ENCODE data around the gene TNNT3.

Gene TNNT3

DNA sequence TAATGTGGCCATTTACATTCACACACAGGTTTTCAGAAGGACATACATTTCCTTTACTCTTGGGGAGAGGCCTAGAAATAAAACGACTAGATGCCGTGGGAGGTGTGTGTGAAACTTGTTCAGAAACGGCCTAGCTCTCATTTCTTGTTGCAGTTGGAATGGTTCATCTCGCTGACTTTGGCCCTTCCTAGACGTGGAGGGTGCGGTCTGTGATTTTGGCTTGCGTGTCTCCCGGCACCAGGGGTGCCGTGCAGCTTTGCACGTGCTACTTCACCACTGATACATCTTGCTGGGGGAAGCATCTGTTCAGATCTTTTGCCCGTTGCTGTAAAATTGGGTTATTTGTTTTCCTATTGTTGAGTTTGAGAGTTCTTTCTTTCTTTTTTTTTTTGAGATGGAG lies 24.7 kb upstream of the TNNT3 start:
- DNase-seq (ENCODE audit: low spot score) = no peak

DNA sequence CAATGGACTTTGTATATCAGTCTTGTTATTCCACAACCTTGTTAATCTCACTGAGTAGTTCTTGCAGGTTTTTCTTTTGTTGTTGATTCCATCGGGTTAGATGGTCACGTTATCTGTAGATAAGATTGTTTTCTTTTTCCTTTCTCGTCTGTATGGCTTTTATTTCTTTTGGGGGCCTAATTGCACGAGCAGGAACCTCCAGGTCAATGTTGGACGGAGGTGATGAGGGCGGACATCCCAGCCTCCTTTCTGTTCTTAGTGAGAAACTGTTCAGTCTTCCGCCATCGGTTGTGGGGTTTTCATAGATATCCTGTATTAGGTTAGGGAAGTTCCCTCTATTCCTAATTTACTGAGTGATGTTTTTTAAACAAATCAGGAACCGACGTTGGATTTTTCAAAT lies 23.0 kb upstream of the TNNT3 start:
- no peak for DNase-seq (ENCODE audit: low spot score)

DNA sequence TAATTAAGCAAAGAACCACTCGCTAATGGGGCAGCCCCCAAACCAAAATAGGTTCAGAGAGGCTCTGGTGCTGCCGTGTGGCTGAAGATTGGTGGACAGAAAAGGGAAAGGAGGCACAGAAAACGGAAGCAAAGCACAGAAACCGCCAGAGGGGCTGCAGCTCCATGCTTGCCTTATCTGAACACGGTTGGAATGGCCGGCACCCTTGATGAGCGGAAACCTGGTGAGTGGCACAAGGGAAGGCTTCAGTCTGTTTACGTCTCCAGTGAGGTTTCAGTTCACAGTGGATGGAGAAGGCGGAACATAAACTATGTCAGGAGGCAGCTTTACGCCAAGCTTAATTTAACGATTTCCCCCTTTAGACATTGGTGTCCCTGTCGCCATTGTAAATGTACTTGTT lies 22.6 kb upstream of the TNNT3 start:
- DNase-seq (ENCODE audit: low spot score) = no peak

DNA sequence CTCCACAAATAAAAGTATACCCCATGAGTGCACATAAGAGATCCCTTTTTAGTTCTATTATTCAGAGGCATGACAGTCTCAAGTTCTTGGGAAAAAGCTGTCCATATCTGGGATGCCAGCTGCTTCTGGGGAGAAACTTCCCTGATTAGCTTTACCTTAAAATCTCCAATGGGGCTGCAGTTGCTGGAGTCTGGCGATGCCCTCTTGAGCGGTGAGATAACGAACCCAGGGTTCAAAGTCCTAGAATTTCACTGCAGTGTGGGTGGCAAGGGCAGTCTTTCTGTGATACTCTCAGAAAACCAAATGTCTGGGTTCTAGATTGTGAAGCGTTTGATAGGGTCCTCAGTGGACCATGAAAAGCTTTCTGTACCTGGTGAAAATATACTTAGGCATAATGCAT lies 20.4 kb upstream of the TNNT3 start:
- DNase-seq (ENCODE audit: low spot score) = no peak

DNA sequence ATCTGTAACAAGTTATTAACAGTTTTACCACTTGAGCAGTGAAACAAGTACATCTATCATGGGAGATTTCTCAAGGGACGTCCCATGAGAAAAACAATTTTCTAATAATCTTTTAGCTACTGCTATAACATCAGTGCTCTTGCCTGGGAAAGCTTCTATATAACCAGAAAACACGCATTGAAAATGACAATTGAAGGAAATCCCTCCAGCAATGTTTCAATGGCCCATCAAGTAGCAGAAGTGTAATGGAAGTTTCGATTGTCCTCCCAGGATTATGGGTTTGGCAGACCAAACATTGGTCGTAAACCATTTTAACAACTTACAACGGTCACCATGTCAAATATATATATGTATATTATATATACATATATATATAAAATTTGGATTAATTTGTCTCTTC lies 19.8 kb upstream of the TNNT3 start:
- no peak for DNase-seq (ENCODE audit: low spot score)

DNA sequence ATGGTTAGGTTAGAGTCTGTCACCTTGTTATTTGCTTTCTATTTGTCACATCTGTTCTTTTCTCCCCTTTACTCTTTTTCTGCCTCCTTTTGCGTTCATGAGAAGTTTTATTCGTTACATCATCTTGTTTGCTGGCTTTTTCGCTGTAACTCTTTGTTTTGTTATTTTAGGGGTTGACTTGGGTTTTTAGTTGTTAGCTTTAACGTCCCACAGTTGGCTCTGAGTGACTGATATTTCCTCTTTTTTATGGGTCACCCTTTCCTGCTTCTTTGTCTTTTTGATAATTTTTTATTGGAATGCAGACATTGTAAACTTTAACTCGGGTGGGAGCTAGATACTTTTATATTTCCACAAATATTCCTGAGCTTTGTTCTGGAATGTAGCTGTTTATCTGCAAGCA lies 13.3 kb upstream of the TNNT3 start:
- DNase-seq (ENCODE audit: low spot score) = no peak

DNA sequence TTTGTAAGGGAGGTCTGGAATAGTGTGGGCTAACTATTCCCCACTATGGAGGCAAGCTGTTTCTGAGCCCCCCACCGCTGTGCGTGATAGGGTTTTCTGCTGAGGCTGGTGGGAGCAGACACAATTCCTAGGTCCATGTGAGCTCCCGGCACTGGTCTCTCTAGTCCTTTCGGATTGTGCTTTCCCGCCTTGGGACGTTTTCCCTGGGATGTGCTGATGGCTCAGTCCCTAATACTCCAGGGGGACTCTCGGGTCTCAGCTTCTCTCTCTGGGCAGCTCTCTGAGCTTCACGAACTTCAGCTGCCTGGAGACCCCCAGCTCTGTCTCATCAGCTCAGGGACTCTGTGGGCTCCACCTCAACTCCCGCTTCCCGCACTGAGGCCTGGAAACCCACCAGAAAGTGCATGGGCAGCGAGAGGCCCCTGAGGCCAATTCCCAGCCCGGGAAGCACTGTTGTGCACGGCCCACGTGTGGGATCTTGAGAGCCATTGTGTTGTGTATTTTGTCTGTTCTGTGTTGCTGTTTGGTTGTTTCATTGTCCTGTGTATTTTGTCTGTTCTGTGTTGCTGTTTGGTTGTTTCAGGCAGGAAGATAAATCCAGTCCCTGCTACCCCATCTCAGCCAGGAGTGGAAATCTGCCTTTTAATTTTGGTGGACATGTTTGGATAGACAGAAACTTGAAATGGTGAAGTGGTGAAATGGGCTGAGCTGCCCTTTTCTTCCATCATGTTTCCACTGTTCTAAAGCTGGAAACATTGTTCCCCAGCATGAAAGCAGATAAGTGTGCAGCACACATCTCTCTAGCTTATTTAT lies 12.7 kb upstream of the TNNT3 start:
- DNase-seq (ENCODE audit: low spot score) = no peak

DNA sequence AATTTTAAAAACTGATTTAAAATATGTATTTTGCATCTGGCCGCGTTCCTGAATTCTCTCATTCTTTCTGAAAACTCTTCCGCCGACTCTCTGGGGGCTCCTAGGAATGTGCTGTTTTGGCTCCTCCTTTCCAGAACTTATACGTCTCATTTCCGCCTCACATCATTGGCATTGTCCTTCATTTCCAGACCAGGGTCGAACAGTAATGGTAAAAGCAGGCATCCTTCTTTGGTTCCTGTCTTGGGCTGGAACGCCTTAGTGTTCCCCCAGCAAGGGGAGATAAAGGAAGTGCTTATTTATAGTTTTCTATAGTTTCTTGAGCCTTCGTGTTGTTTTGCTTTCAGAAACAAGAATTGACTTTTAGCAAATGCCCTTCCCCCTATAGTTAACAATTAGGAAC lies 10.9 kb upstream of the TNNT3 start:
- DNase-seq (ENCODE audit: low spot score) = no peak

DNA sequence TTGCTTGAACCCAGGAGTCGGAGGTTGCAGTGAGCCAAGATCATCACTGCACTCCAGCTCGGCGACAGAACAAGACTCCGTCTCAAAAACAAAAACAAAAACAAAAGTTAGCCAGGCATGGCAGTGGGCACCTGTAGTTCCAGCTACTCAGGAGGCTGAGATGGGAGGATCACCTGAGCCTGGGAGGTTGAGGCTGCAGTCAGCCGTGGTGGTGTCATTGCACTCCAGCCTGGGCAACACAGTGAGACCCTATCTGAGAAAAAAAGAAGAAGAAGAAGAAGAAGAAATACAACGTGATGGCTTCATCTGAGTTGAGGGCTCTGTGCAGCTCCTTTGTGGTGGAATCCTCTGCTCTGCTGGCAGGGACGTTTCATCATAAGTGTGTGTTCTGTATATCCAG lies 10.0 kb upstream of the TNNT3 start:
- DNase-seq (ENCODE audit: low spot score) = no peak

DNA sequence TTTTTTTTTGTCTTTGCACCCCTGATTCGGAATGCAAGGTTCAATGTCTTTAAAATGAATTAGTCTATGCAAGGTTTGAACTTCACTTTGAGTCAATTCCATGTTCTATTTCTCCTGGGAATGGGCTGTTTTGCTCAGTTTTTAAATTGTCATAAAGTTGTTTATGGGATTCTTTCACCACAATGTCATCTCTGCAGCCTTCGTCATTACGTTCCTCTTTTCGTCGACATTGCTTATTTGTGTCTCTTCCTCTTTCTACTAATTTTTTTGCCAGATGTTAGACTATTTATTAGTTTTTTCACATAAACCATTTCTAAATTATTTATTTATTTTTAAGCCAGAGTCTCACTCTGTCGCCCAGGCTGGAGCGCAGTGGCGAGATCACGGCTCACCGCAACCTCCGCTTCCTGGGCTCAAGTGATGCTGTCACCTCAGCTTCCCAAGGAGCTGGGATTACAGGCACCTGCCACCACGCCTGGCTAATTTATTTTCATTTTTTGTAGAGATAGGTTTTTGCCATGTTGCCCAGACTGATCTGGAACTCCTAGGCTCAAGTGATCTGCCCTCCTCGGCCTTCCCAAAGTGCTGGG lies 7.1 kb upstream of the TNNT3 start:
- no peak for DNase-seq (ENCODE audit: low spot score)

DNA sequence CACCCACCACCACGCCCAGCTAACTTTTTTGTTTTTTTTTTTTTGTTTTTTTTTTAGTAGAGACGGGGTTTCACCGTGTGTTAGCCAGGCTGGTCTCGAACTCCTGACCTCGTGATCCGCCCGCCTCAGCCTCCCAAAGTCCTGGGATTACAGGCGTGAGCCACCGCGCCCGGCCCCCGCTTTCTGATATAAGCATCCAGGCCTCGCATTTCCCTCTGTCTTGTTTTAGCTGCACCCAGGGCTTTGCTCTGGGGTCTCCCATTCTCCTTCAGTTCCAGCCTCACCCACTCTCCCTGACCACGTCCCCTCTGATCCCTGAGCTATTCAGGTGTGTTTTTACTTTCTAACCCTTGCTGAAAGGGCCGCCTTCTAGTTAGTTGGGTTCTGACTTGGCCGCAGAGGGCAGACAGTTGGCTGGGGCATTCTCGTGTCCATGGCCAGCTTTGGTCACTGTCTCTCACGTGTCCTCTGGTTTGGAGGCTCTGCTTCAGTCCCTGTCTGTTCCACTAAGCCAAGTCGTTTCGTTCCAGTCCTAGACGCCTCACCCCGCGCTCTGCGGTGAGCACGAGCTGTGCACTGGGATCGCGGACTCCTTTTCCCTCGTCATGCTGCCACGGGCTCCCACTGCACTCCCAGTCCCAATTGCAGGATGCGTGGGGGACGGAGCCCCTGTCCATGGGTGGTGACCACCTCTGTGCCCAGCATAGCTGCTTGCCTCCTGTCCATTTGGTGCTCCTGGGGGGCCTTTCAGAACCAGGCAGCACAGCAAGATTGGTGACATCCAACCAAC lies 6.0 kb upstream of the TNNT3 start:
- no peak for DNase-seq (ENCODE audit: low spot score)

DNA sequence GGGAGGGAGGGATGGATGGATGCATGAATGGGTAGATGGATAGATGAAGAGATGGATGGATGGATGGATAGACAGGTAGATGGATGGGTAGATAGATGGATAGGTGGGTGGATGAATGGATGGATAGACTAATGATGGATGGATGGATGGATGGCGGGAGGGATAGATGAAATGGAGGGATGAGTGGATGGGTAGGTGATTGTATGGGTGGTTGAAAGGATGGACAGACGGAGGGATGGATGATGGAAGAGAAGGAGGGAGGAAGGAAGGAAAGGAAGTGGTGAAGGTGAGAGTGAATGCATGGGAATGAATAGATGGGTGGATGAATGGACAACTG lies 3.7 kb upstream of the TNNT3 start:
- DNase-seq (ENCODE audit: low spot score) = no peak

DNA sequence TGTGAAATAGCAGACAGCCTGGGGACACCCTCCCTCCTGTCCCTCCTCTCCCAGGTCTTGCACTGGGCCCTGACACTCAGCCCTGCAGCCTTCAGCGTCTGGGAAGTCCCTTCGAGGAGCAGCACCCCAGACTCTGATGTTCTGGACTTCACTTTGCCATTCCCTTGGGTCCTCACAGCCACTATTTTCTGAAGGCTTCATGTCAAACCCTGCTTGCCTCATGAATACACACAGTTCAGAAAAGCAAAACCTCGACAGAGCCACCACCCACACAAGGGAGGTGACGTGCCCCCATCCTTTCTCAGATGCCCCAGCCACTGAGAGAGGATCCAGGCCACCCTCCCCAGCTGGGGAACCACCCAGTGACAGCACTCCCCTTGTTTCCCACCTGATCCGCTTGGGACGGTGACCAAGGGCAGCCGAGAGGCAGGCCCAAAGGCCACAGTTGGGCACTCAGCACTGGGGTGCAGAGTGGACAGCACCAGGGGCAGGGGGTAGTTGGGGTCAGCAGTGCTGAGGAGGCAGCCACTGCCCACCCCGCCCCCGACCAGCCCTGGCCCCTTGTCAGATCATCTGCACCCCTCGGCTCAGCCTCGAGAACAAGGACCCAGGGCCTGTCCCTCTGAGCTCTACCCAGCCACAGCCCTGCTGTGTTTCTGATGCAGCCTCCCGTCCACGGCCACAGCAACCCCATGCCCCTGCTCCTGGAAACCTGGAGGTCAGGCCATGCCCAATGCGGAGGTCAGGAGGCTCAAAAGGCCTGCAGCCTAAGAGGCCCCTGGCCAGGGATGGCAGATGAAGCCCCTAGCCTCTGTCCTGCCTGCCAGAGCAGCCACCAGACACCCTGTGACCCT lies 3.1 kb upstream of the TNNT3 start:
- no peak for DNase-seq (ENCODE audit: low spot score)

DNA sequence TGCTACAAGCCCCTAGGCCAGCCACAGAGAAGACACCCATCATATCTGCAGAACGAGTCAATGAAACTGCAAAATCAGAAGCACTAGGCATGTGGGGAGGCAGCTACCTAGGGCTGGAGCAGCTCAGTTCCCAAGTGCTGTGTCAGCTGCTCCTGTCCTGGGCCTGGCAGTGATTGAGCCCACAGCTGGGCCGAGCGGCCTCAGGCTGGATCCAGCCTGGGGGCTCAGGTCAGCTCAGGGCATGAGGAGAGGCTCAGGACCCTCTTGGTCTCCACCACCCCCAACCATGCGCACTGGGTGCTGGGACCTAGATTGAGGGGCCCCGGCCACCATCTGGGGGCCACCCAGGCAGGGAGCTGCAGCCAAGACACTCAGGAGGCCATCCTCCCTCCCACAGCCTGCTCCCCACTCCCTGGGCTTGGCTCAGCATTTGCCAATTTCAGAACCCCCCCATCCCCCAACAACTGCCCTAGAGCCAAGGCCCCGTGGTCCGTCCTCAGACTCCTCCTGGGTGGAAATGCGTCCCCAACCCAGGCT lies 2.4 kb upstream of the TNNT3 start:
- DNase-seq (ENCODE audit: low spot score) = no peak

DNA sequence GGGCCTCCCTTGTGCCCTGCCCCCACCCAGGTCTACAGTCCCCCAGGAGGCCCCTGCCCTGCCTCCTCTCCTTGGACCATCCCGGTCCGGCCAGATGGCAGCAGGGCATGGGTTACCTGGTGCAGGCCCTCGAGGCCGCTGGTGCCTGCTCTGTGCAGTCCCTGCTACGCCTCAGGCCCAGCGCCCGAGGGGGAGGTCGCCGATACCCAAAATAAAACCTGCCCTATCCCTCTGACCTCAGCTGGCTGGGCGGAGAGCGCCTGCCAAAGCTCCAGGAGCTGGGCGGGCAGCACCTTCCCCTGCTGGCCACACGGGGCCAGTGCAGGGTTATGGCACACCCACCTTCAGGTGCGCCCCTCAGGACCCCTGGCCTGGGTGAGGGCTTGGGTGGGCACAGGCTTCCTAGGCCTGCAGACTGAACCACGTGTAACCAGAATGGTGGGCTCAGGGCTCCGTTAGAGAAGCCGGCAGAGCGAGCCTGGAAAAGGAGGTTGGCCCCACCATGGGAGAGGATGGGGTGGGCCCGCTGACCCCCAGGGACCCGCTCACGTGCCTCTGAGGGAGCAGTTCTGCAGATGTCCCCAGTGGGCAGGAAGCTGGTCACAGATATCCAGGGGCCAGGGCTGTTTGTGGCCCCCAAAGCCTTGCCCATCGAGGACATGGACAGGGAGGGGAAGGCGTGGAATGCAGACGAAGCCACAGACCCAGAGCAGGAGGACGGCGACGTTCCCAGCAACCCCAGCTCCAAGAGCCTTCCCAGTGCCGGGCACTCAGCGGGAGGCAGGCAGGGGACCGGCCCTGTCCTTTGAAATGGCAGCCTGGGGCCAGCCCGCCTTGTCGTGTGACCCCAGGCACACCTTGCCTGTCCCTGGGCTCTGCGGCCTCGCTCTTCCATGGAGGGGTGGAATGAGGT lies 1.7 kb upstream of the TNNT3 start:
- DNase-seq (ENCODE audit: low spot score) = no peak

DNA sequence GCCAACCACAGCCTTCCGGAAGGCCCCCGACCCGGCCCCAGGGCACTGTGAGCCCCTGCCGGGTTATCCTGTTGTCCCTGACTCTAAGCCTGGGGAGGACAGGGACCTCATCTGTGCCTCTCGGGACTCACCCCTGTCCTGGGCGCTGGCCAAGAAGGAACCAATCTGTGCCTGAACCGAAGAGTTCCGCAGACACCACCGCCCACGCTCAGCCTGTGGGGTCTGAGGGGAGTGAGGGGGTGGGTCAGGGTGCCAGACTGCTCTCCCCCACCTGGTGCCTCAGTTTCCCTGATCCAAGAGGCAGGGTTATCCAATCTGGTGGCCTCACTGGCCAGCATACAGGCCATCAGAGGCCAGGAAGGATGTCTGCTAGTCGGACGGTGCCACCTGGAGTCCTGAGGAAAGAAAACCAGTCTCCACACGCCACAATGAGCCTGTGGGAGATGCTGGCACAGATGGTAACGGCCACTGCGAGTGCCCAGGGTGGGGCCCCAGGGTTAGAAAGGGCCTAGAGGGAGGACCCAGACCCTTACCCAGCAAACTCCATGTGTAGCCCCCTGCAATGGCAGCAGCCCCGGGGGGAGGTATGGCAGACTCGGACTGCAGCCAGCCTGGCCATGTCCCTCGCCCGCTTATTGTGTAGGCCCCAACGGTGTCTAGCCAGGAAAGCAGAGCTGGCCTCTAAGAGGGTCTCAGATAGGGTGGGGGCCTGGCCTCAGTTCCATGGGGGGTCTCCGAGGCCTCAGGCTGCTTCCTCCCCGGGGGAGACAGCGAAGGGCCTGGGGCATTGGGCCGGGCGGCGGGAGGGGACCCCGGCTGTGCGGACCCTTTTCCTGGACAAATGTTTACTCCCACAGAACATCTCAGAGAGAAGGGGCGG lies 827 bp upstream of the TNNT3 start:
- no peak for DNase-seq (ENCODE audit: low spot score)

DNA sequence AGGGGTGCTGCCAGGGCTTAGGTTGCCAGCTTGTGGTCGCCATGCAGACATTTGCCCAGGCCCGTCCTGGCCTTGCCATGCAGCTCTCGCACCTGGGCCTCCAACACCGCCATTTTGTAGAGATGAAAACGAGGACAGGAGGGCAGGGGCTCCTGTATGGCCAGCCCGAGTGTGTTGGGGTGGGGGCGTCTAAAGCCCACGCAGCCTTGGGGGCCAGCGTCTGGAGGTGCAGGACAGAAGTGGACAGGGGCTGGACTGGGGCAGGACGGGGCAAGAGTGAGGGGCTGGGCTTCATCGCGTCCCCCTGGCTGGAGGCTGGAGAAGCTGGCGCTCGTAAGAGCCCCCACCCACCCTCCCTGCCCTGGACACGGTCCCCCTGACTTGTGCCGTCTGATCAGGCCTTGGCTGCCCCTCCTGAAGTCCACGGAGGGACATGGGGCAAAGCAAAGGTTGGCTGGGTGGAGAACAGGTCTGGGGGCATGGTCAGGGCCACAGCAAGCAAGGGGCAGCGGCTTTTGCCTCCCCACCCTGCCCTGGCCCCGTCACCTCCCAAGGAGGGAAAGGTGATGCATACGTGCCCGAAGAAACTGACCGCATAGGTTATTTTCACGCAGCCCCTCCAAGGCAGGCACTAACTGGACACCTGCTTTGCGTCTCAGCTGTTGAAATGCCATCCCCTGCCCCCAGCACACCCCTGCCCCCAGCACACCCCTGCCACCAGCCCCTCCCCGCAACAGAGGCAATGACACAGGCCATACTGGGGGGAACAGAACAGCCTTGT lies 815 bp downstream of the TNNT3 start:
- no peak for DNase-seq (ENCODE audit: low spot score)

DNA sequence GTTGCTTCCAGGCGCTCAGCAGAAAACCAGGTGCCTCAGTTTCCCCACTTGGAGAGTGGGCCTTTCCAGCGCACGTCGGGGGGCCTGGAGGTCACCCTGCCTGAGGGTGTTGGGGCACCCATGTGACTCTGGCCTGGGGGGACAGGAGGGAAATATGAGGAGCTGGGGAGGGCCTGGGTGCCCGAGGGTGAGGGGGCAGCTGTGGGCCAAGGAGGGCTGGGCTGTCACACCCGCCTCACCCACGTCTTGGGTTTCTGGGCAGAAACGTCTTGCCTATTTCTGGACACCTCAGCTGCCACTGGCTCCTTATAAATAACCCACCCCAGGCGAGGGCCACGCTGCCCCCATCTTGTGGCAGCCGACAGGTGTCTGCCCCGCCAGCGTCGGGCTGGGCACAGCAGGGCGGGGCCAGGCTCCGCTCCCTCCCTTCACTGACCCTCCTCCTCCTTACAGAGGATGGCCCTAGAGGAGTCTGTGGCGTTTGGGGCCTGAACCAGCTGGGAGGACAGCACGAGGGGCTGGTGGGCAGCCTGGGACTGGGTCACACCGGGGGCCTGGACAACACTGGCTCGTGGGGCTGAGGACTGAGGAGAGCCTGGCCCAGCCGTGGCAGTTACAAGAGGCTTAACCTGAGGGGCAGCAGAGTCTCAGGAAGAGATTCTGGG lies 1.5 kb downstream of the TNNT3 start:
- DNase-seq (ENCODE audit: low spot score) = no peak
